HG03196 (cell line): ENCODE measurements around the gene PDIA5.

Experiments
- ATAC-seq: cut with Tn5 transposase; IDR thresholded peaks from one replicate; pipeline ENCODE4 v1.9.1; 2021; ENCODE audit not compliant: unreplicated experiment

The PDIA5 gene

DNA sequence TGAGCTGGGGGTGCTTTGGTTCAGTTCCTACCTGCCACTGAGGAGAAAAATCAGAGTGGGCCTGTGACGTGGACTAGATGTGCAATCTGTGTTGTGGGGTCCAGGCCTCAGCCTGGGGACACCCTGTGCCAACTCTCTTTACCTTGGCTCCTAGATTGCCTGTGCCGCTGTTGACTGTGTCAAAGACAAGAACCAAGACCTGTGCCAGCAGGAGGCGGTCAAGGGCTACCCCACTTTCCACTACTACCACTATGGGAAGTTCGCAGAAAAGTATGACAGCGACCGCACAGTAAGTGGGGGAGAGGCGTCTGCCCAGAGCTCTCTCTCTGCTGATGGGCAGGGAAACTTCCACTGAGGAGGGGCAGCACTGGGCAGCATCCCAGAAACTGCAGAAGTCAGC lies 94.3 kb downstream of the PDIA5 start:
- no peak for ATAC-seq

DNA sequence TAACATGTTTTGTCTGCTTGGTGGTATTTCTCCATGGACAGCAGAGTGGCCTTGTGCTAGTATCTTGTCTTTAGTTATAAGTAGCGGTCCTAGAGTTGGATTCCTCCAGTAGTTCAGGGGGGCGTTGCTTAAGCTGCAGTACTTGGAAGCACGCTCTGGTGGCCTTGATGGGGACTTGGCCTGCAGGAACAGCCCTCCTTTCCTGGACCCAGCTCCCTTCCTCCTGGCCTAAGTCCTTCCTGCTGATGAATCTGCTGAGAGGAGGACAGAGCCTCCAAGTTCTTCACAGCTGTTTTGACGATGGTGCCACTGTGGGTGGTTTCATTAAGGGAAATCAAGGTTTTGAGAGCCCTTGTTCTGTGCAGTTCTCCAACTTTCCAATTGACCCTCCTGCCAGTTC lies 96.3 kb downstream of the PDIA5 start:
- ATAC-seq, result no peak

DNA sequence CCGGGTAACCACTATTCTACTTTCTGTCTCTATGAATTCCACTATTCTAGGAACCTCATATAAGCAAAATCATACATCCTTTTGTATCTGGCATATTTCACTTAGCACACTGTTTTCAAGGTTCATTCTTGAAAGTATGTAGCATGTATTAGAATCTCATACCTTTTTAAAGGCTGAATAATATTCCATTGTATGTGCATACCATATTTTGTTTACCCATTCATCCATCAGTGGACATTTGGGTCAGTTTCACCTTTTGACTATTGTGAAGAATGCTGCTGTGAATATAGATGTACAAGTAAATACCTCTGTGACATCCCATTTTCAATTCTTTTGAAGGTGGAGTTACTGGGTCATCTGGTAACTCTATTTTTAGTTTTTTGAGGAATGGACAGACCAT lies 98.3 kb downstream of the PDIA5 start:
- ATAC-seq, result no peak

DNA sequence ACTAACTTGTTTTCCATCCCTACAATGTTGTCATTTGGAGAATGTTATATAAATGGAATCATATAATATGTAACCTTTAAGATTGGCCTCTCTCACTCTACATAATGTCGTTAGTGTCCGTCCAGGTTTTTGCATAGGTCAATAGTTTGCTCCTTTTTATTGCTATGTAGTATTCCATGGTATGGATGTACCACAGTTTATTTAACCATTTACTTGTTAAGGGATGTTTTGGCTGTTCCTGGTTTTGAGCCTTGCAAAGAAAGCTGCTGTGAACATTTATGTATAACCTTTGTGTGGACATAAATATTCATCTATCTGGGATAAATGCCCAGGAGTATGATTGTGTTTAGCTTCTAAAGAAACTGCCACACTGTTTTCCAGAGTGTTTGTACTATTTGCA lies 100.9 kb downstream of the PDIA5 start:
- no peak for ATAC-seq

DNA sequence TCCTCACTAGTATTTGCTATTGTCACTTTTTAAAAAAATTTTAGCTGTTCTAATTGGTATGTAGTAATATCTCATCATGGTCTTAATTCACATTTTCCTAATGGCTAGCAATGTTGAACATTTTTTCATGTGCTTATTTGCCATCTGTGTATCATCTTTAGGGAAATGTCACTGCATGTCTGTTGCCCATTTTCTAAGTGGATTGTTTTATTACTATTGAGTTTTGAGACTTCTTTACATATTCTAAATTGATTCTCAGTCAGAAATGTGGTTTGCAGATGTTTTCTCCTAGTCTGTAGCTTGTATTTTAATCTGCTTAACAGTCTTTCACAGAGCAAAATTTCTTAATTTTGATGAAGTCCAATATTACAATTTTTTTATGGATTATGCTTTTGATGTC lies 101.3 kb downstream of the PDIA5 start:
- ATAC-seq, result no peak

DNA sequence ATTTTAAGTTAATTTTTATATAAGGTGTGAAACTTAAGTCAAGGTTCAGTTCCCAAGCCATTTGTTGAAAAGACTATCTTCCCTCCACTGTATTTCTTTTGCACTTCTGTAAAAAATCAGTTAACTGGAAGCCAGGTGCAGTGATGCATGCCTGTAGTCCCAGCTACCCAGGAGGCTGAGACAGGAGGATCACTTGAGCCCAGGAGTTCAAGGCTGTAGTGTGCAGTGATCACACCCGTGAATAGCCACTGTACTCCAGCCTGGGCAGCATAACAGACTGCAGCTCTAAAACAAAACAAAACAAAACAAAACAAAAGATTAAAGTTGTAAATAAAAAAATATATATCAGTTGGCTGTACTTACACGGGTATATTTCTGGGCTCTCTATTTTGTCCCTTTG lies 101.8 kb downstream of the PDIA5 start:
- ATAC-seq, result no peak

DNA sequence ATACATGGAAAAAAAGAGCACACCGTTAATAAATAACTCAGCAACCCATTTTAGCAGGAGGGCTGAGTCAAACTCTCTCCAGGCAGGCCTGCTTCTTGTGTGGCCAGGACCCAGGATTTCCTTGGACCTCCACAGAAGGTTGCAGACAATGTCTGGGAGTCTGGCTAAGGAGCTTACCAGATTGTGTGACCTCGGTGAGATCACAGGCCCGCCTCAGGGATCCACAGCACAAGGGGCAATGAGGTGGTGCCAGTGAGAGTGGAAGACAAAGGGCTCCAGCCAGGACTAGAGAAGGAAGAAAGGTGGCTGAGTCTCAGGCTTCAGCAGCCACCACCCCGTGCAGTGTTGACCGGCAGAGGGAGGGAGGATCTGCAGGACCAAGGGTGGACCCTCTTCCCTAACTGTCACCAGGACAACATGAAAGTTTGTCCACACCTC lies 102.7 kb downstream of the PDIA5 start:
- no peak for ATAC-seq

DNA sequence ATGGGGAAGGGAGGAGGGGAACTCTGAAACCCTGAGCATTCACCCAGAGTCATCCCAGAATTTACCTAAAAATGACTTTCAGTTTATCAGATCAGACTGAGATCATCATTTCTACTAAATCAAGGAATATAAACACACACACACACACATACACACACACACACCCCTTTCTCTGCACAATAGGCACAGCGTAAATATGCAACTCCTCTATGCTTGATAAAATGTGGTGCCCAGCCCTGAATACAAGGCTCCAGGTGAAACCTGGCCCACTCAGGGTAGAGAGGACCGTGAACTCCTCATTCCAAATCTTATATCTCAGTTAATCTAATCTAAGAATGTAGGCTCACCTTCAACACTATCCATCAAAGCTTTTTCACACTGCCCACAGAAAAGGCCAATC lies 103.1 kb downstream of the PDIA5 start:
- ATAC-seq, result no peak

DNA sequence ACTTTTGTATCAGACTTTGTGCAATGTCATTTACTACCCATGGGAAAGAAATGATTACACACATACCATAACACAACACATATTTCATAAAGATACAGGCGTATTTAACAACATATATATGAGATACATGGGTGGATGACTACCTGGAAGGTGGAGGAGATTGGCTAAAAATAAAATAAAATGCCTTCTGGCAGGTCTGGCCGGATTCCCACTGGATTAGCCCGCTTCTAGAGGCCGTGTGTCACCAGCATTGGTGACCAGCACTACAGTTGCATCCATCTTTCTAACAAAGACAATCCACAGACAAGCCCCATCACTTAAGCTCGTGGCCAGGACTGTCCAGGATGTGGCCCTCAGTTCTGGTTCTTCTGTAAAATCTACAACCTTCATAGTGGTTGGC lies 114.0 kb downstream of the PDIA5 start:
- ATAC-seq, result no peak

DNA sequence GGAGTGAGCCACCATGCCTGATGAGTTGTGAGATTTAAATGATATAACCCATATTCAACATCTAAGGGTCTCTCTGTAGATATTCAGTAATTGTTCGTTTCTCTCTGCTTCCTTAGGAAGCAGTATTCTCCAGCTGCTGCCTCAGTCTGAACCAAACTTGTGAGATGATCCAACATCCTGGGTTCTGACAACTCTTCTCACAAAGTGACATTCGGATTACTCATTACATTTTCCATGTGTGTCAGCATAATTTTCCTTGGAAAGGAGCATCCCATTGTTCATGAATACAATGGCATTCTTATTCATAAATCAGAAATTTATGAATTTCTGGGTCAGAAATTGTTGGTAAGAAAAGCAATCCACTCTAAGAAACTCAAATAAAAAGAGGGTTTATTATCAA lies 119.9 kb downstream of the PDIA5 start:
- ATAC-seq, result no peak

DNA sequence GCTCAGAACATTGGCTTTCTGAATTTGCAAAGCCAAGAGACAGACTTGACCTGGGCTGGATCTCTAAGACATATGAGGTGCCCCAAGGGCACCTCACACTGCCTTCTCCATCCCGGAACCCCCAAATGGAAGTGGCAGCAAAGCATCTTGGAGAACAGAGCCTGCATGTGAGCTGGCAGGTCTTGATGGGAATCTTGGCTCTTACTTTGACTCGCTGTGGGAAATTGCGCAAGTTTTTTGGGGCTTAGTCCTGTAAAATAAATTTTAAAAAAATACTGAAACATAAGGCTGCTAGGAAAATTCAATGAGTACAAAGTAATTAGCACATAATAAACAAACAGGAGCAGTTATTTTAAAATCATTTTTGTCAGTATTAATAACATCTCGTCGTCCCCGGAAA lies 121.2 kb downstream of the PDIA5 start:
- ATAC-seq, result no peak

DNA sequence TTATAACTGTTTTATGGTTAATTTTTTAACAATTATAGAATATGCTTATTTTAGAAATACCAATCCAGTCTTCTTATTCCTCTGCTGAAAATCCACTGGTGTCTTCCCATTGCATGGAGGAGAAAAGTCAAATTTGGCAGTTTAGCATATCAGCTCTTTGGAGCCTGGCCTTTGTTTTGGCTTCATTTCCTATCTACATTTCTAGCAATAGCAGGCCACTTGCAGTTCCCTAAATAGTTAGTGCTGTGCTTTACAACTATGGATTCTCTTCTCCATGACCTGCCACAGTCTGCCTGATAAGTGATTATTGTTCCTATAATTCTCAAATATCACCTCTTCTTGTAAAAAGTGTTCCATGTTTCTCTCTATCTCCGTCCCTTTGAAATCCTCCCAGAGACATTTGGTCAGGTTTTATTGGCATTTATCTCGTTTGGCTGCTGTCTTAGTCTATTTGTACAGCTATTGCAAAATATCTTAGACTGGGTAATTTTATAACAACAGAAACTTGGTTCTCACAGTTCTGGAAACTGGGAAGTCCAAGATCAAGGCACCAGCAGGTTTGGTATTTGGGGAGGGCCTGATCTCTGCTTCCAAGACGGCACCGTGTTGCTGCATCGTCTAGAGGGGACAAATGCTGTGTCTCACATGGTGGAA lies 126.8 kb downstream of the PDIA5 start:
- ATAC-seq, result no peak

DNA sequence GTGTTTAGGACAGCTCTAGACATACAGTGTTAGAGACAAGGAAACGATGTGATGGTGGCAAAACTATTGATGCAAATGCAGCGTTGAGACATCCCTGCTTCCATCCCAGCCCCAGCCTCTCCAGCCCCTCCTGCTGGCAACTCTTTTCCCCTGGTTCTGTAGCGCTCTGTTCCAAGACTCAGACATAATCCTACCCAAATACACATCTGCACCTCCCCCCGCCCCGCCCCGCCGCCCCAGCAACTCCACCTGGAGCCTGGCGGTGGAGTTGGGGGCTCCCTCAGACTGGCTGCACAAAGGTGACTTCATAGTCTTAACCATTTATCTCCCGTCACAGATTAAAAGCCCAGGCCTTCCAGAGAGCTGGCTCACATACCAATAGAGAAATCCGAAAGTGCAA lies 127.7 kb downstream of the PDIA5 start:
- ATAC-seq, result no peak

DNA sequence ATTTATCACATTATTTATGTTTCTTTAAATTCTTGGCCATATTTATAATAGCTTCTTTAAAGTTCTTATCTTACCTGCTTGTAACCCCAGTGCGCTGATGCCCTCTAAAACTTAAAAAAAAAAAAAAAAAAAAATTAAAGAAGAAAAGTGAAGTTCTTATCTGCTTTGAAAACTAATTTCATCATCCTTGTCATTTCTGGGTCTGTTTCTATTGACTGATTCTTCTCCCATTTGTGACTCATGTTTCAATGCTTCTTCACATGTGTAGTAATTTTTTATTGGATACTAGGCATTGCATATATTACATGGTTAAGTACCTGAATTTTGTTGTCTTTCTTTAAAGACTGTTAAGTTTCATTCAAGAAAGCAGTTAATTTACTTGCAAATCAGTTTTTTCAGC lies 131.5 kb downstream of the PDIA5 start:
- no peak for ATAC-seq

DNA sequence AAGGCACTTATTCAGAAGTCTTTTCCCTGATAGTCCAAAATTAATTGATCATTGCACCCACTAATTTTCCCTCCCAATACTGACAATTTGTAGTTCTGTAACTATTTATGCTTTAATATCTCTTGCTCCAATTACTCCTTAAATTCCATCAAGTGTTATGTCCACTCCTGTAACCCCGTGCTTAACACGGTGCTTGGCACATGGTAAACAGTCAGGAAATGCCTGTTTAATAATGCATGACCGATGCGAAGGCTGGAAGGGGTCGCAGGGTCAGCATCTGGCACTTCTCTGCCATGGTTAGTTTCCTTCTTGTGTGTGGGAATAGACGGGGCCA lies 134.4 kb downstream of the PDIA5 start:
- ATAC-seq, result no peak

DNA sequence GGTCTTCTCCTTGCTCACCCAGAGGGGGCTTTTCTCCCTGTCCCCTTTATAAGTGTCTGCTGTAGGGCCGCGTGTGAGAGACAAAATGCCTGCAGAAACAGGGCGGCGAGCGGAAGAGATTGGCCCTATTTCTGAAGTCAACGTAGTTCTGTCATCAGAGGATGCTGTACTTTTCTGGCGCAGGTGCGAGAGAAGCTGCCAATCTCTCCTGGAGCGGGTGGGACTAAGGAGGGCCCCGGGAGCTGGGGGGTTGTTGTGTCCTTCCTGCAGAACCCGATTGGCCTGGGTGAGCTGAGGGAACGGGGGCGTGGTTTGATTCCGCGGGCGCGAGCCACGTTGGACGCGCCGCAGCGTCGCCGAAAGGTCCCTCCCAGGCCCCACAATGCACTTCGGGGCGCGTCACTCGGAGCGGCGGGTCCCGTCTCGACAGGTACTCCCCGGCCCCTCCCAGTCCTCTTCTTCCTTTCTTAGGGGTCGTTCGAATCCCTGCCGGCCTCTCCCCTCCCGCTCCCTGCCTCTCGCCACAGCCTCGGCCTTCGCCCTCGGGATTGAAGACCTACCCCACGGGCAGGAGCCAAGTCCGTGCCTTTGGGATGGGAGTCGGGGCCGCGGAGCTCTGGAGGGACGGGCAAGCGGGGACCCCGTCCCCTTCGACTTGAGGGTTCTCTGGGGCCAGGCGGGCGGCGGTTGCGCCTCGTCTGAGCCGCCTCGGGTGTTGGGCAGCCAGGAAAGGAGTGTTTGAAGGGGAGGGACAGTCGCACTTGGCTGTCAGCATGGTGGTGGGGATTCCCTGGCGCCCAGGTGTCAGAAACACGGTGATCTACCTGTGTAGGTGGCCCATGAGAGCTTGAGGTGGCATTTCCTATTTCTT lies 135.0 kb downstream of the PDIA5 start, which contains the start of gene SEC22A:
Gene SEC22A, plus strand, starts transcription at position 387 of the 871 bp plus-strand sequence. CDS start 7,275 bp downstream, outside the sequence.
- peak; percentile 98 for ATAC-seq

DNA sequence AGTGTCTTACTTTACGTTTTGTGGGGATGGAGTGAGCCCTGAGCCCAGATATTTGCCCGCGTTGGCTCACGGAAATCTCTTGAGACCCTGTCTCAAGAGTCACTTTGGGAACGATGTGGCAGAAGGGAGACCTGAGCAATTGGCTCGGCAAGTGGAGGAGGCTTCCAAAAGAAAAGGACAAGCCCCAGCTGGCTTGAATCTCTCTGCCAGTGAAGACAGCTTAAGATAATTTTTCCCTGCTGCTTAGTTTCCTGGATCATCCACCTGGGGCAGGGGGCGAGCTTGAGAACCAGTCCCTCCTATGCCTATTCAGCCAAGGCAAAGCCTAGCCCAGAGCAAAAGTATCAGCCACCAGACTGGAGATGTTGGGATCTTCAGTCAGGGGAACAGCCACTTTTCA lies 135.6 kb downstream of the PDIA5 start:
- no peak for ATAC-seq
